Measurements from ENCODE around the gene DMTF1. TPM values are rescaled to one million over a fixed set of nuclear protein-coding genes. Genes with fewer than 3 reads are reported as not detected.

DMTF1 gene
- total RNA-seq, 1 donor from 2014 or later: 106 TPM

- H3K27ac Mint-ChIP-seq (ENCODE audit: unreplicated experiment): no peak overlapping the region
- H3K4me1 Mint-ChIP-seq (ENCODE audit: unreplicated experiment): peaks cover 4% of the 10 kb centered on the region
- H3K4me3 Mint-ChIP-seq (ENCODE audit: unreplicated experiment): no peak overlapping the region
- no peak for TF ChIP-seq CTCF (IDR thresholded peaks at IDR 0.05; ENCODE audit: unreplicated experiment)
- peaks cover 40% of the 10 kb centered on the region for H3K36me3 Mint-ChIP-seq (ENCODE audit: low read depth, unreplicated experiment)
- DNase-seq (ENCODE audit: low spot score): no peak
- H3K9me3 Mint-ChIP-seq (ENCODE audit: unreplicated experiment): no peaks in the 10 kb centered on the region
- peaks cover 2% of the 10 kb centered on the region for H3K27me3 Mint-ChIP-seq (ENCODE audit: unreplicated experiment)
Observed at GRCh38 chr7:87171282-87171934, 19.2 kb downstream of the DMTF1 start.

- no peaks in the 10 kb centered on the region for H3K4me1 Mint-ChIP-seq (ENCODE audit: unreplicated experiment)
Observed at GRCh38 chr7:87173471-87173870, 21.2 kb downstream of the DMTF1 start.

GRCh38 chr7:87178320-87178719, 26.1 kb downstream of the DMTF1 start:
- no peak for TF ChIP-seq CTCF (IDR thresholded peaks at IDR 0.05; ENCODE audit: unreplicated experiment)
- Mint-ChIP-seq H3K27me3 (ENCODE audit: unreplicated experiment) (no peaks in the 10 kb centered on the region), H3K27ac (ENCODE audit: unreplicated experiment) (no peak overlapping the region), H3K4me1 (ENCODE audit: unreplicated experiment) (no peaks in the 10 kb centered on the region), H3K4me3 (ENCODE audit: unreplicated experiment) (no peak overlapping the region), H3K36me3 (ENCODE audit: low read depth, unreplicated experiment) (peaks cover 18% of the 10 kb centered on the region), H3K9me3 (ENCODE audit: unreplicated experiment) (no peaks in the 10 kb centered on the region)
- no peak for DNase-seq (ENCODE audit: low spot score)

More at GRCh38 chr7:87173471-87173870, 21.2 kb downstream of the DMTF1 start:
- H3K27ac Mint-ChIP-seq (ENCODE audit: unreplicated experiment): no peak overlapping the region
- H3K27me3 Mint-ChIP-seq (ENCODE audit: unreplicated experiment): peaks cover 2% of the 10 kb centered on the region
- H3K36me3 Mint-ChIP-seq (ENCODE audit: low read depth, unreplicated experiment): peaks cover 37% of the 10 kb centered on the region
- H3K9me3 Mint-ChIP-seq (ENCODE audit: unreplicated experiment): no peaks in the 10 kb centered on the region
- H3K4me3 Mint-ChIP-seq (ENCODE audit: unreplicated experiment): no peak overlapping the region
- no peak for TF ChIP-seq CTCF (IDR thresholded peaks at IDR 0.05; ENCODE audit: unreplicated experiment)
- no peak for DNase-seq (ENCODE audit: low spot score)

GRCh38 chr7:87179180-87179579, 26.9 kb downstream of the DMTF1 start:
- Mint-ChIP-seq H3K36me3 (ENCODE audit: low read depth, unreplicated experiment) (peaks cover 24% of the 10 kb centered on the region), H3K27me3 (ENCODE audit: unreplicated experiment) (no peaks in the 10 kb centered on the region), H3K9me3 (ENCODE audit: unreplicated experiment) (no peaks in the 10 kb centered on the region), H3K4me3 (ENCODE audit: unreplicated experiment) (no peak overlapping the region), H3K4me1 (ENCODE audit: unreplicated experiment) (no peaks in the 10 kb centered on the region), H3K27ac (ENCODE audit: unreplicated experiment) (no peak overlapping the region)
- no peak for DNase-seq (ENCODE audit: low spot score)
- TF ChIP-seq CTCF (IDR thresholded peaks at IDR 0.05; ENCODE audit: unreplicated experiment): no peak

- H3K4me1 Mint-ChIP-seq (ENCODE audit: unreplicated experiment): no peaks in the 10 kb centered on the region
- H3K27me3 Mint-ChIP-seq (ENCODE audit: unreplicated experiment): no peaks in the 10 kb centered on the region
- no peak overlapping the region for H3K27ac Mint-ChIP-seq (ENCODE audit: unreplicated experiment)
- TF ChIP-seq CTCF (IDR thresholded peaks at IDR 0.05; ENCODE audit: unreplicated experiment): no peak
- no peaks in the 10 kb centered on the region for H3K9me3 Mint-ChIP-seq (ENCODE audit: unreplicated experiment)
- no peak for DNase-seq (ENCODE audit: low spot score)
- peaks cover 31% of the 10 kb centered on the region for H3K36me3 Mint-ChIP-seq (ENCODE audit: low read depth, unreplicated experiment)
- H3K4me3 Mint-ChIP-seq (ENCODE audit: unreplicated experiment): no peak overlapping the region
Observed at GRCh38 chr7:87187120-87187519, 34.9 kb downstream of the DMTF1 start.

All from endothelial cell (in vitro differentiated cells).